Type B pancreatic cell (in vitro differentiated cells): ENCODE measurements around the gene YTHDF1. TPM values are rescaled to one million over a fixed set of nuclear protein-coding genes. Genes with fewer than 3 reads are reported as not detected.

Source experiments
- DNase-seq: peaks from one replicate; pipeline ENCODE4 v3.0.0; 2021; ENCODE audit warnings: mixed read lengths; ENCODE audit not compliant: unreplicated experiment; ENCODE audit errors: extremely low spot score
- H3K27ac Mint-ChIP-seq: 2 replicates; pipeline ENCODE4 v1.8.0; 2021; ENCODE audit warnings: mild to moderate bottlenecking, mixed read lengths
- H3K27me3 Mint-ChIP-seq: 2 replicates; pipeline ENCODE4 v1.8.0; 2021; ENCODE audit warnings: mixed read lengths
- H3K36me3 Mint-ChIP-seq: 2 replicates; pipeline ENCODE4 v1.8.0; 2021; ENCODE audit warnings: mixed read lengths
- H3K4me1 Mint-ChIP-seq: one replicate; pipeline ENCODE4 v1.8.0; 2021; ENCODE audit warnings: mixed read lengths; ENCODE audit not compliant: unreplicated experiment
- H3K4me3 Mint-ChIP-seq: 2 replicates; pipeline ENCODE4 v1.8.0; 2021; ENCODE audit warnings: mild to moderate bottlenecking, mixed read lengths
- H3K9me3 Mint-ChIP-seq: 2 replicates; pipeline ENCODE4 v1.8.0; 2021; ENCODE audit warnings: mixed read lengths
- CTCF ChIP-seq: fragments of 200-600 bp; sonication (generic); conservative IDR thresholded peaks from 2 replicates; pipeline ENCODE4 v1.5.0; 2021; ENCODE audit warnings: antibody characterized with exemption, mild to moderate bottlenecking
- total RNA-seq: library from RNA; stranded (reverse); gene quantifications from 2 replicates; pipeline ENCODE4 v1.2.1, GENCODE V29; 2021; ENCODE audit warnings: low replicate concordance

The YTHDF1 gene
- total RNA-seq, 1 donor from 2014 or later = 50.4 TPM

DNA sequence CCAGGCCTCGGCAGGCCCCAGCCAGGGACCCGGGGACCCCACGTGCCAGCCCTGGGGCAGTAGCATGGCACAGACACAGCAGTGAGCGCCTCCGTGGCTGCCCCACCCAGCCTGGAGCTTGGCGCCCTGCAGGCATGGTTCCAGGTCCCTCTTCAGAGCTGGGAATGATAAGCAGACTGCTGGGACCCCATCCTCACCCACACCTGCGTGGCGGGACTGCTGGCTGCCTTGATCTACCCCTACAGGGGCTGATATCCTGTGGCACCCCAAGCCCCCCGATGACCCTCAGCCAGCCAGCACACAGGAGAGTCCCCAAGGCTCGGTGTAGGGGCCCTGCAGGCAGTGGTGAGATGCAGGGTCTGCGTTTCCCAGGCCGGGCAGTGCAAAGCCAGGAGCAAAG lies 47.1 kb downstream of the YTHDF1 start:
- no peaks in the 10 kb centered on the region for H3K4me1 Mint-ChIP-seq
- DNase-seq = no peak
- peaks cover 53% of the 10 kb centered on the region for H3K27me3 Mint-ChIP-seq
- no peaks in the 10 kb centered on the region for H3K36me3 Mint-ChIP-seq
- no peak for TF ChIP-seq CTCF
- H3K9me3 Mint-ChIP-seq = no peaks in the 10 kb centered on the region
- H3K4me3 Mint-ChIP-seq = no peak overlapping the region
- H3K27ac Mint-ChIP-seq = no peak overlapping the region

GRCh38 chr20:63167918-63168520 lies 47.9 kb downstream of the YTHDF1 start:
- no peak overlapping the region for H3K27ac Mint-ChIP-seq
- no peaks in the 10 kb centered on the region for H3K9me3 Mint-ChIP-seq
- H3K4me1 Mint-ChIP-seq = no peaks in the 10 kb centered on the region
- no peaks in the 10 kb centered on the region for H3K36me3 Mint-ChIP-seq
- H3K4me3 Mint-ChIP-seq = no peak overlapping the region
- no peak for TF ChIP-seq CTCF
- H3K27me3 Mint-ChIP-seq = peaks cover 54% of the 10 kb centered on the region
- DNase-seq = no peak

GRCh38 chr20:63167026-63167917 lies 48.7 kb downstream of the YTHDF1 start:
- H3K9me3 Mint-ChIP-seq = no peaks in the 10 kb centered on the region
- no peak overlapping the region for H3K4me3 Mint-ChIP-seq
- peaks cover 52% of the 10 kb centered on the region for H3K27me3 Mint-ChIP-seq
- no peaks in the 10 kb centered on the region for H3K36me3 Mint-ChIP-seq
- TF ChIP-seq CTCF = no peak
- no peak overlapping the region for H3K27ac Mint-ChIP-seq
- H3K4me1 Mint-ChIP-seq = no peaks in the 10 kb centered on the region
- no peak for DNase-seq

DNA sequence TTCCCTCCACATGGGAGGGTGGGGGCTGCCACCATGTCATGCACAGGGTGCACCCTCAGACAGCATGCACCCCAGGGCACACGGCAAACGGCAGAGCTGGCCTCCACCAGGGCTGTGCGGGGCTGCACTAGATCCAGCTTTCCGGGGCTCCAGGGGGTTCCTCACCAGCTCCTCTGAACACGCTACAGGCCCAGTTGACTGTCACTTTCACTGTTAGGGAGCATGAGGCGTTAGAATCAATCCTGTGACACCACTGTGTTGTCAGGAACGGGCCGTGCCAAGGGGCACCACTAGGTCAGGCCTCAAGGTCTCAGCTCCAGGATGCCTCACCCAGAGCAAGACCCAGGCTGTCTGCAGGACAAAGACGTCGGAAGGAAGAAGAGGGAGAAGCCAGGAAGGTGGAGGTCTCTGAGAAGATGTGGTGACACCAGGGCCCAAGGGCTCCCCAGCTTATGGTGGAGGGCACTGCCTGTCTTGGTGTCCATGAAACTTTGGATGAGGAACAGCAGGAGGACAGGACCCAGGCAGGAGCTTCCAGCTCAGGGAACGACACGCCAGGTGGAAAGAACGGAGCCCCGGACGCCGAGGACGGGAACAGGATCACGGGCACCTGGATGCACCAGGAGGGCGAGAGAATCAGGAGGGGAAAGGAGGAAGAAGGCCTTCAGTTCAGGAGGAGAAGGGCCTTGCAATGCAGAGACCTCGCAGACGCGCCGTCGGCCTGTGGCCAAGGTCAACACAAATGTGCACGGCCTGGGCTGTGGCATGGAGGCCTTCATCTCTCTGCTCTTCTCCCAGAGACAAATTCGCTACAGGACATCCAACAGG lies 49.5 kb downstream of the YTHDF1 start:
- Mint-ChIP-seq H3K4me1 (no peaks in the 10 kb centered on the region), H3K36me3 (no peaks in the 10 kb centered on the region), H3K27ac (no peak overlapping the region), H3K9me3 (no peaks in the 10 kb centered on the region), H3K4me3 (no peak overlapping the region), H3K27me3 (peaks cover 50% of the 10 kb centered on the region)
- DNase-seq = no peak
- no peak for TF ChIP-seq CTCF

GRCh38 chr20:63165356-63166192 lies 50.4 kb downstream of the YTHDF1 start:
- no peak for TF ChIP-seq CTCF
- DNase-seq = no peak
- Mint-ChIP-seq H3K27ac (no peak overlapping the region), H3K4me3 (no peak overlapping the region), H3K9me3 (no peaks in the 10 kb centered on the region), H3K27me3 (peaks cover 46% of the 10 kb centered on the region), H3K36me3 (no peaks in the 10 kb centered on the region), H3K4me1 (no peaks in the 10 kb centered on the region)
